PC-3 (cell line): ENCODE data around the gene TMUB1.

ENCODE experiments used
- EZH2 ChIP-seq: fragments of 300-600 bp; sonication (generic); IDR thresholded peaks from one replicate; pipeline ENCODE4 v1.6.1; 2017; ENCODE audit warnings: antibody characterized with exemption, mild to moderate bottlenecking, low read length; ENCODE audit not compliant: unreplicated experiment
- EZH2phosphoT487 ChIP-seq: fragments of 300-600 bp; sonication (generic); IDR thresholded peaks from 2 replicates; pipeline ENCODE4 v1.6.1; 2018; ENCODE audit warnings: mild to moderate bottlenecking, antibody characterized with exemption, low read length, borderline replicate concordance
- TF ChIP-seq, protein P1 (sequence below): fragments of 300-600 bp; sonication (generic); conservative IDR thresholded peaks from 2 replicates; pipeline ENCODE4 v1.5.1; 2017; ENCODE audit warnings: antibody characterized with exemption, low read depth, mild to moderate bottlenecking, low read length

DNA sequence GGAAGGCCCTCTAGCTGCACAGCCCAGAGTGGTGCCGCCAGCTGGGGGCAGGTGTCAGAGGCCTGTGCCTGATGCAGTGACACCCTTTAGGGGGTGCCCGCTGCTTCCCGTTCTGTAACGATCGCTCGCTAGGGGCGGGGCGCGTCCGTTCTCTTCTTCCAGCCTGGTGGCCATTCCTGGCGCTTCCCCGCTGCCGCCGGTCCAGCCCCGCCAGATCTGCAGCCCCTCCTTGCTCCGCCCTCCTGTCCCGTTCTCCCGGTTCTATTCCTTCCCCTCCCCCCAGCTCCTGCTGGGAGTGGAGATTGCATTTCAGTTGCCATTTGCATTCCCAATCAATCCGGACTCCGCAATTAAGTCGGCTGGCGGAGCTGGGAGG lies 42.2 kb upstream of the TMUB1 start:
- TF ChIP-seq, protein P1, sequence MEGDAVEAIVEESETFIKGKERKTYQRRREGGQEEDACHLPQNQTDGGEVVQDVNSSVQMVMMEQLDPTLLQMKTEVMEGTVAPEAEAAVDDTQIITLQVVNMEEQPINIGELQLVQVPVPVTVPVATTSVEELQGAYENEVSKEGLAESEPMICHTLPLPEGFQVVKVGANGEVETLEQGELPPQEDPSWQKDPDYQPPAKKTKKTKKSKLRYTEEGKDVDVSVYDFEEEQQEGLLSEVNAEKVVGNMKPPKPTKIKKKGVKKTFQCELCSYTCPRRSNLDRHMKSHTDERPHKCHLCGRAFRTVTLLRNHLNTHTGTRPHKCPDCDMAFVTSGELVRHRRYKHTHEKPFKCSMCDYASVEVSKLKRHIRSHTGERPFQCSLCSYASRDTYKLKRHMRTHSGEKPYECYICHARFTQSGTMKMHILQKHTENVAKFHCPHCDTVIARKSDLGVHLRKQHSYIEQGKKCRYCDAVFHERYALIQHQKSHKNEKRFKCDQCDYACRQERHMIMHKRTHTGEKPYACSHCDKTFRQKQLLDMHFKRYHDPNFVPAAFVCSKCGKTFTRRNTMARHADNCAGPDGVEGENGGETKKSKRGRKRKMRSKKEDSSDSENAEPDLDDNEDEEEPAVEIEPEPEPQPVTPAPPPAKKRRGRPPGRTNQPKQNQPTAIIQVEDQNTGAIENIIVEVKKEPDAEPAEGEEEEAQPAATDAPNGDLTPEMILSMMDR: no peak
- TF ChIP-seq EZH2phosphoT487: no peak
- no peak for TF ChIP-seq EZH2
